CD4-positive, alpha-beta T cell treated with Interleukin-4 for 1 hour (primary cell): ENCODE data around the gene TBL1XR1.
A peak's percentile ranks its signal among the peaks of the same experiment; 100 is the strongest.
"Not testable (repeated sequence)": the region's sequence is repeated elsewhere in the genome, so short reads cannot be mapped to it uniquely, and the experiment has no call there.

Experiments
- DNase-seq, 2 donors: peaks; one replicate each; pipeline ENCODE4 v3.0.0-alpha.2; 2020 to 2022

TBL1XR1 gene

DNA sequence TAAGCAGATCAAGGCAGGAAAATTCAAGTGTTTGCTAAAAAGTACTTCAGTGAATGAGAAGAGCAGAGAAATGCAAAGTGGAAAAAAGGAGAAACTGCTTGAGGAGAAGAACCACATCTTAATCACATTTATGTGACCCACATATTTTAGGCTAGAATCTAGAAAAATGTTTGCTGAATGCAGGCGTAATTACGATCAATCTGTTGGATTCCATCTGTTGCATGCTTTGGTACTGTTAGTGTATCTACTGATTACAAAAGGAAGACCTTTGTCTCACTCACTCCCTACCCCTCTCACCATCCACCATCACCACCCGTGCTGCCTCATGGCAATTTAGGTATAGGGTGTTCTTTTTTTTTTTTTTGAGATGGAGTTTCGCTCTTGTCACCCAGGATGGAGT is 9.7 kb upstream of the TBL1XR1 start:
- no peak for DNase-seq

DNA sequence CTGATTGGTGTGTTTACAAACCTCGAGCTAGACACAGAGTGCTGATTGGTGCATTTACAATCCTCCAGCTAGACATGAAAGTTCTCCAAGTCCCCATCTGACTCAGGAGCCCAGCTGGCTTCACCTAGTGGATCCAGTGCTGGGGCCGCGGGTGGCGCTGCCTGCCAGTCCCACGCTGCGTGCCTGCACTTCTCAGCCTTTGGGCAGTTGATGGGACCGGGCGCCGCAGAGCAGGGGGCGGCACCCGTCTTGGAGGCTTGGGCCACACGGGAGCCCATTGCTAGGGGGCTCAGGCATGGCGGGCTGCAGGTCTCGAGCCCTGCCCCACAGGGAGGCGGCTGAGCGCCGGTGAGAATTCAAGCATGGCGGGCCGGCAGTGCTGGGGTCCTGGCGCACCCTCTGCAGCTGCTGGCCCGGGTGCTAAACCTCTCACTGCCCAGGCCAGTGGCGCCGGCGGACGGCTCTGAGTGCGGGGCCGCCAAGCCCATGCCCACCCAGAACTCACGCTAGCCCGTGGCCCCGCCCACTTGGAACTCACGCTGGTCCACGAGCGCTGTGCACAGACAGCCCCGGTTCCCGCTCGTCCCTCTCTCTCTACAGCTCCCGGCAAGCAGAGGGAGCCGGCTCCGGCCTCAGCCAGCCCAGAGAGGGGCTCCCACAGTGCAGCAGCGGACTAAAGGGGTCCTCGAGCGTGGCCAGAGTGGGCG is 6.6 kb upstream of the TBL1XR1 start:
- DNase-seq, result no peak

DNA sequence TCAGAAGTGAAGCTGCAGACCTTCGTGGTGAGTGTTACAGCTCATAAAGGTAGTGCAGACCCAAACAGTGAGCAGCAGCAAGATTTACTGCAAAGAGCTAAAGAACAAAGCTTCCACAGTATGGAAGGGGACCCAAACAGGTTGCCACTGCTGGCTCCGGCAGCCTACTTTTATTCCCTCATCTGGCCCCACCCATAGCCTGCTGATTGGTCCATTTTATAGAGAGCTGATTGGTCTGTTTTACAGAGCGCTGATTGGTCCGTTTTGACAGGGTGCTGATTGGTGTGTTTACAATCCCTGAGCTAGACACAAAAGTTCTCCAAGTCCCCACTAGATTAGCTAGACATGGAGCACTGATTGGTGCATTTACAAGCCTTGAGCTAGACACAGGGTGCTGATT is 5.7 kb upstream of the TBL1XR1 start:
- not testable (repeated sequence) for DNase-seq

DNA sequence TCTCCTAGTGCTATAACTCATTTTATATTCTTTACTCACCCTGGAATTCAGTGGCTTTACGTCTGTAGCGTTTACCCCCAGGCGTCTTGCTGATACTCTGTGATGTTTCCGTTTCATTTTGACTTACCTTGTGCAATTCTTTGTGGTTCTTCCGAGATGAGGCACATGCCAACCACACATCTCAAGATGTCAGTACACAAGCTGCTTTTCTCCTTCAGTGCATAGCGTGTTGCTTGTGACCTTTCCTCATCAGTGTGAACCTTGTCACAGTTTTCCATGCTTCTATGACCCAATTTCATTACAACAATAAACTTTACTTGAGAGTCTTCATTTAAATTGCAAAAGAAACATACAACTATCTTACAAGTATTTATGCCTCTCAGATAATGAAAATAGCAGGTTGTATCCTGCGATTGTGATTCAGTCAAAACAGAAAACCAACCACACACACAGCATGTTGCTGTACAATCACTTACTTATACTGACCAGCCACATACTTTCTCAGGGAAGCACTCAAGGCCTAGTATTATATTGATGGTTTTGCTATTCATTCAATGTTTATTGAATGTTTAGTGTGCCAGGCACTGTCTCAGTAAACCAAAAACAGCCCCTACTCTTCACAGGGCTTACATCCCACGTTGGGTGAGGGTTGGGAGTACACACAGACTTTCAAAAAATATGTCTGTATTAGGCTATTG is 4.6 kb upstream of the TBL1XR1 start:
- DNase-seq, result peak; percentile 61 to 80

DNA sequence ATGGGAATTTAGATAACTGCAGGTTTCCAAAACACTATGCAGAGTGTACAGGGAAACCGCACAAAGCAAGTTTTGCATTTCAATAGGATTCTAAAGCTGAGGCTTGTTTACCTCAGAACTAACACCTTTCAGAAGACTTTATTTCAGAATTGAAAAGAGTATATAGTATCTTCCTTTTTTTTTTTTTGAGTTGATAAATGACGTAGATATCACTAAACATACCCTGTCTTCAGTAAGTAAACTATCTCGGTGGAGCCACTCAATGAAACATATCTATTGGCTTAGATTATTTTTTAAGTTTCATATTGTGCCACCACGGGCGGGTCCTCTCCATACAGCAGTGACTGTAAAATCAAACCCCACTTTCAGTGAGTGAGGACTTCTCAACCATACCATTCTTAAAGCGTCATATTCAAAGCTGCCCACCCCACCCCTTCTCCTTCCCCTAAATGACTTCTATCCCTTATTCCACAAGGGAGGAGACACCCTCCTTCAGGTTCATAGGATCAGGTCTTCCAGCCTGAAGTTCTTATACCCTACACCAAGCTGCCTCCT is 2.0 kb upstream of the TBL1XR1 start:
- DNase-seq, result no peak

DNA sequence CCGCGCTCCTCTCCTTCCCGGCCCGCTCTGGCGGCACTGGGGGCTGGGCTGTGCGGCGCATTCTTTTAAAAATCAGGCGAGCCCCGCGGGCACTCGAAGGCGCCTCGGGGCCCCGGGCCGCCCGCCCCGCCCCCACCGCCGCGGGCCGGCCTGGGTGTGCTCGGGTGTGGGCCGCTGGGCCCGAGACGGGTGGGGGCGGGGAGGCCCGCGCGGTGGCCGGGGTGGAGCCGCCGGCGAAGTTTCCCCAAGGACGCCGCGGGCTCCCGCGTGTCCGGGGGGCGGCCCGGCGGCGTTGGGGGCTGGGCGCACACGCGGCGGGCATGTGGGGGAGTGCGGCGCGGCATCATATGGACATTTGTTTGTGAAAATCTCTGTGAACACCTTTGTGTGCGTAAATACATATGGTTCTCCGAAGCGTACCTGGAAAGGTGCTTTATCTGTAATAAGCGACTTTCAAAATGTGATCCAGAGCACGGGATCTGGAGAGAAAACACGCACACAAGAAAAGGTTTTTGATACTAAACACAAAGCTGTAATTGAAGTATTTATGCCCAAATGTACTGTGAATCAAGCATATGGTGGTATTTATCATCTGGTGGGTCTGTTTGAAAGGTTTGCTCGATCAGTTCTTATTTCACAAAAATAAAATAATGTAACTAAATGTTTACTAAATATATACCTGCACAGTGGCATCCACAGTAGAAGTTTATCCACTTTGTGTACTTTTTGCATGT is 612 bp upstream of the TBL1XR1 start:
- DNase-seq, result peak in 1 of 2 donors; percentile 53

DNA sequence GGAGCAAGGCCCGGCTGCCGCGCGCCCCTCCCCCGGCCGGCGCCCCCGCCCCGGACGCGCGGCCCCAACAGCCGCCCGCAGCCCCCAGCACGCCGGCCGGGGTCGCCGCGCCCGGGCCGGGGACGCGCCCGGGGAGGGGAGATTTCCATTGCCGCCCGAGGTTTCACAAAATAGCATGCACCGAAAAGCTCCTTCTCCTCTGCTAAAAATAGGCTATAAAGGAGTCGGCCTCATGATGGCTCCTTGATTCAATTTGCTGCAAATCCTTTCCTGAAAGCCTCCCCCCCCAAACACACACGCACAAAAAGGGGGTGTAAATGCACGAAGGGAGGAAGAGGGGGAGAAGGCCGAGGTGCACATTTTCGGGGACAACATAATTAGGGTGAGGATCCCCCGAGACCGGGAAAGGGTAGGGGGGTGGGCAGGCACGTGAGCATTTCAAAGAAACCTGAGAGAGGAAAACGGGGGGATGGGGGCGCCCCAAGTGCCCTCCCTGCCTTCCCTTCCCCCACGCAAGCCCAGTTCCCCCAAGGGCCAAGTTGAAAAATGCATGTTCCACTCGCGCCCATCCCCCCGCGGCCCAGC is 734 bp downstream of the TBL1XR1 start:
- DNase-seq, result peak; percentile 46 to 64

DNA sequence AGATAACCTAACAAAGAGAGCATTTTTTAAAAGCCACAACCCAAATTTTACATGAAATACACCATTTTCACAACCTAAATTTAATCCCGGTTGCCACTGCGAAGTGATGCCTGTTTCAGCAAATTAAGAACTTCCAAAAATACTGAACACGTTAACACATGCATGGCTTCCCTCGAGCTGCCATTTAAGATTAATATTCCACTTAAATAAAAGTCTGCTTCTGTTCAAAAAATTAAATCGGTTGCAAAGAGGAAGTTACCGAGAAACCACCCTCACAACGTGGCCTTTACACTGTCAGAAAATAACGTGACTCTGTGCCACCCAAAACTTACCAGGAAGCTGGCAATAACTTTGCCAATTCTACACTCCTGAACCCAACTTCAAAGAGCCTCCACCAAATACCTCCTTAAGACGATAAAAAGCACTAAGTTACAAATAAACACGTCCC is 1.2 kb downstream of the TBL1XR1 start:
- peak; percentile 54 to 70 for DNase-seq

DNA sequence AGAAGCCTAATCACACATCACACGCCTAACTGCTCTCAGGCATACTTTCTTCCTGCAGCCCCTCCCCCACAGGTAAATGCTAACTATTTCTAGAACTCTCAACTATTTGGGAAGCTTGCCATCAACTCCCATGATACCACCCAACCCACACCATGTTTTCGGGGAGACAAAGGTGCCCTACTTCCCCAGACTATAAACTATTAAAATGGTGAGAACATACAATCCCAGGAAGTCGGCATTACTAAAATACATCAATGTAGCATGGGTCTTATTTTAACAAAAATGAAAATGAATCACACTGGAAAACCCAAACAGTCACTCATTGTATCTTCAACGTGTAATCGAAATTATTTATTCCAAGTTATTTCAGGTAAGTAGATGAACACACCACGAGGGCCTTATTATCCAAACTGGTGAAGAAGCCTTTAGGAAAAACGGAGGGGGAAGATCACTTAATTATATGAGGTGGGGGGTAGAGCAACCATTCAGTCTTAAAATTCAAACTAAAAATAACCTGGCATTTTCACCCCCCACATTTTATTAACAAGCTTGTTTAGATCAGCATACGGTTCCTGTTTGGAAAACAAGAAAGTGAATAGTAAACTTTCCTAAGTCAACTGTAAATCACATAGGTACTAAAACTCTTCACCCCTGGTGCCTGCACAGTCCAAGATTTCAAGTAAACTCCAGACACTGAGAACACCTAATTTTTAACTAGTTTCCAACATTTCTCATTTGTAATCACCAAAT is 1.9 kb downstream of the TBL1XR1 start:
- peak in 1 of 2 donors; percentile 48 for DNase-seq

DNA sequence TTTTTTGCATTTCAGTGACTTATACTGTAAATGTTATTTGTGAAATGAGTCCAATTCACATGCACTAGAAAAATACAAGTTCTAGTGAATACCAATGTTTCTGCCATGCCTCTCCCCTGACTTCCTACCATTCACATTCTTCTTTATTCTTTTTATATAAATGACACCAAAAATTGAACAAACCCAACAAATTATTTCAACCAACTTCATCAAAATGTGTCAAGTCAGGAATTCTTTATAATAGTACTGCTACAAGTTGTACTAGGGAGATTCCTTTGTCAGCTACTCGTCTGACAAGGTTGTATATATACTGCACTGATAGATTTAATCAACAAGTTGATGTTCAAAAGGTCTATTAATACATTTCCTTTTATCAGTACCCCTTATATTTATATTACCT is 3.0 kb downstream of the TBL1XR1 start:
- DNase-seq, result peak in 1 of 2 donors; percentile 22

DNA sequence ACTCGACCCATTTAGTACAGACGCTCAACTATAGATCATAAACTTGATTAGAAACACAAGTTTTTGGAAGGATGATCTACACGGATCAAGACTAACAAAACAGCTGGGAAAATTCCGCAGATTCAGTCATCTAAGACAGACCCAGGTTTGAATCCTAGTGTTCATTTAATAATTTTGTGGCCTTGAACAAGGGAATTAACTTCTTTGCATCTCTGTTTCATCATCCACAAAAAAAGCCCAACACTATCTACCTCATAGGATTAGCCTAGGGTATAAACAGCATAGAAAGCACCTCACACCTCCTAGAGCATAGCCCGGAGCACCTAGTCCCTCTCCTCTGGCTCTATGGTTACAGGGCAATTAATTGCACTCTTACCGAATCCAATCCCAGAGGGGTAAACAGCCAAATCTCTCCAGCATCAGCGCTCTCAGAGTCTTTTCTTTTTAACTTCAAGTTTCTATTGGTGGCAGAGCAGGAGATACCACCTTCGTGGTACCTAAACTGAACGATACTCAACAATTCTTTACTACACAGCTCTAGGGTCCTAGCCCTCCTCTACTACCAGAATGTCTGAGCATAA is 3.5 kb downstream of the TBL1XR1 start:
- DNase-seq, result no peak

DNA sequence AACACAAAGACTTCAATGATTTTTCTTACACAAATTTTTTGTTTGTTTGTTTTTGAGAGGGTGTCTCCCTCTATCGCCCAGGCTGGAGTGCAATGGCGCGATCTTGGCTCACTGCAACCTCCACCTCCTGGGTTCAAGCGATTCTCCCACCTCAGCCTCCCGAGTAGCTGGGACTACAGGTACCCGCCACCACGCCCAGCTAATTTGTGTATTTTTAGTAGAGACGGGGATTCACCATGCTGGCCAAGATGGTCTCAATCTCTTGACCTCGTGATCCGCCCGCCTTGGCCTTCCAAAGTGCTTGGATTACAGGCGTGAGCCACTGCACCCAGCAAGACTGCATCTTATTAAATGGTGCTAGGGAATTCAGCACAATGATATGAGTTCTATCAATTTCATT is 4.0 kb downstream of the TBL1XR1 start:
- not testable (repeated sequence) for DNase-seq

DNA sequence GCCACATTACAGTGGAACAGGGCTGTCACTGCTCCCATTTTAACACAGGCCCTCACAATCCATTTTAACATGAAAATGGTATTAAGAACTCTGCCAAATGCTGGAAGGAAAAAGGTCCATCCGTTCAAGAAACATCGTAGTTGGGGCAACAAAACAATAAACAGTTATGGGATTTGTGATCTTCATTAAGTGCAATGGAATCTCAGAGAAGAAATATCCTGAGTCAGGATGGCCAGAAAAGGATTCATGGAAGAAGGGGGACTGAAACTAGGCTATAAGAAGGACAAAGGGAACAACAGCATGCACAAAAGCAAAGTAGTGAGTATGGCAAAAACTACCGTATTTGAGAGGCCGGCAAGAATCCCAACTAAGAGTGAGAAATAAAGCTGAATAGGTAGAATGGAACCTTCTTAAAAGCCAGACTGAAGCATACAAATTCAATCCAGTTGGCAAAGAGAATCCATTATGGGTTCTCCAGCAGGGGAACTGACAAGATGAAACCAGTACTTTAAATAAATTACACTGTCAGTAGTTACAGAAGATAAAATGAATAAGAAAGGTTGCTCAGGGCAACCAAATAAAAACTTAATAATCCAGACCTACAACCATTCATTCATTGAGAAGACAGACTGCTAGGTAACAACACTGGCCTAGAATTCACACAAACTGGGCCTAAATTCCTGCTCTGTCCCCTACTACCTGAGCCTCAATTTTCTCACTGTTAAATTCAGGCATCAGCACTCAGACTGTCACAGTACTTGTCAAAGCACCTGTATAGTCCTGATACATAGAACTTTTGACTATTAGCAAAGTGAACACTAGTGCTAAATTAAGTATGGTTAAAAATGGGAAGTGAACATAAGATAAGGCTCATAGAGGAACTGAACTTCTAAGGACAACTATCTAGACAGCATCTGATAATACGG is 6.3 kb downstream of the TBL1XR1 start:
- peak in 1 of 2 donors; percentile 24 for DNase-seq

DNA sequence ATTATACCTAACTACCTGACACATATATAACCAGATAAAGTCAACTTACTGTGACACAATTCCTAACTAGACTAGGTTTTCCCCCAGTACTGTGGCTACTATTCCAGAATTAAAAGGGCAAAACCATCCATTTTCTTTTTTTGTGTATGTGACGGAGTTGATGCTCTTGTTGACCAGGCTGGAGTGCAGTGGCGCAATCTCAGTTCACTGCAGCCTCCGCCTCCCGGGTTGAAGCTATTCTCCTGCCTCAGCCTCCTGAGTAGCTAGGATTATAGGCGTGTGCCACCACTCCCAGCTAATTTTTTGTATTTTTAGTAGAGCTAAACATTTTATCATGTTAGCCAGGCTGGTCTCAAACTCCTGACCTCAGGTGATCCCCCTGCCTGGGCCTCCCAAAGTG is 7.1 kb downstream of the TBL1XR1 start:
- not testable (repeated sequence) for DNase-seq

DNA sequence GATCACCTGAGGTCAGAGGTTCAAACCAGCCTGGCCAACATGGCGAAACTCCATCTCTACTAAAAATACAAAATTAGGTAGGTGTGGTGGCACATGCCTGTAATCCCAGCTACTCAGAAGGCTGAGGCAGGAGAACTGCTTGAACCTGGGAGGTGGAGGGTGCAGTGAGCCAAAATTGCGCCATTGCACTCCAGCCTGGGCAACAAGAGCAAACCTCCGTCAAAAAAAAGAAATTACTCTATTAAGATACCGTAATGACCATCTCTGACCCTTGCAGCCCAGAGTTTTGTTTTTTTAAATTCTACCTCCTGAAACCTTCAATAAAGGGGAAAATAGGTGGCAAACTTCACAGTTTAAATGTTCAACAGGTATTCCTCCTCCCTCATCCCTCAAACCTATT is 9.0 kb downstream of the TBL1XR1 start:
- not testable (repeated sequence) for DNase-seq

DNA sequence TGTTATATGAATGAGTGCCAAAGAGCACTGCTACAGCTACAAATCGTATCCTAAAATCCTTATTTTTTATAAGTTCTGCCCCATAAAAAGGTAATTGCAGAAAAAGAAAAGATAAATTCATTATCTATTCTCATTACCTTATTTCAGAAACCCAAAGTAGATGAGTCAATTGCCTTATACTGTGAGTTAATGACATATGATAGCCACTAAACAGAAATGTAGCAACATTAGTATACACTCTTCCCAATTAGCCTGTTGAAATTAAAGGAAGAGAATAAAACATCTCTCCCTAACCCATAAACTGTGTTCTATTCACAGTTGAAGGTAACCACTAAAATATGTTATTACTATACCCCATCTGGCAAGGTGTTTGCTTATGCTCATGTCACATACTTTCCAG is 11.0 kb downstream of the TBL1XR1 start:
- no peak for DNase-seq

DNA sequence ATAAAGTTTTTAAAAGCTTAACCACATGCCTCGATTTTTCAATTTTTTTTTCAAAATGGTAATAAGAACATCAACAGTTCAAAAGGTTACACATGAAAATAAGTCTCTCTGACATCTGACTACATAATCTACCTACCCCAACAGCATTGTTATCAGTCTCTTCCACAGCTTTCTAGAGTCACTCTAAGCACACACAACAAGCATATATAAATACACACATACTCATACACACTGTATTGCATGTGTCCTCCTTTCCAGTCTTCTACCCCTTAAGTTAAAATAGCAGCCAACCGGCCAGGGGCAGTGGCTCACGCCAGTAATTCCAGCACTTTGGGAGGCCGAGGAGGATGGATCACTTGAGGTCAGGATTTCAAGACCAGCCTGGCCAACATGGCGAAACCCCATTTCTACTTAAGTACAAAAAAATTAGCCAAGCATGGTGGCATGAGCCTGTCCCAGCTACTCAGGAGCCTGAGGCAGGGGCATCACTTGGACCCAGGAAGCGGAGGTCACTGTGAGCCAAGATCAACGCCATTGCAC is 12.2 kb downstream of the TBL1XR1 start:
- no peak for DNase-seq

DNA sequence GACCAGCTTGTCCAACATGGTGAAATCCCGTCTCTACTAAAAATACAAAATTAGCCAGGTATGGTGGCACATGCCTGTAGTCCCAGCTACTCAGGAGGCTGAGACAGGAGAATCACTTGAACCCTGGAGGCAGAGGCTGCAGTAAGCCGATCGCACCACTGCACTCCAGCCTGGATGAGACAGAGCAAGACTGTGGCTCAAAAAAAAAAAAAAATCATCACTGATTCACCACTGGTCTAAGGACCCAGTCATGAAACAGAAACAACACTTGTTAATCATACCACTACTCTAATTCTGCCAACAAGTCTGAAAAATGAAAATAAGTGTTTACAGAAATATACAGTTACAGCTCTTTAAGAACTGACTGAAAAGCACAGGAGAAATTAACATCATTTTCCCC is 12.7 kb downstream of the TBL1XR1 start:
- not testable (repeated sequence) for DNase-seq

DNA sequence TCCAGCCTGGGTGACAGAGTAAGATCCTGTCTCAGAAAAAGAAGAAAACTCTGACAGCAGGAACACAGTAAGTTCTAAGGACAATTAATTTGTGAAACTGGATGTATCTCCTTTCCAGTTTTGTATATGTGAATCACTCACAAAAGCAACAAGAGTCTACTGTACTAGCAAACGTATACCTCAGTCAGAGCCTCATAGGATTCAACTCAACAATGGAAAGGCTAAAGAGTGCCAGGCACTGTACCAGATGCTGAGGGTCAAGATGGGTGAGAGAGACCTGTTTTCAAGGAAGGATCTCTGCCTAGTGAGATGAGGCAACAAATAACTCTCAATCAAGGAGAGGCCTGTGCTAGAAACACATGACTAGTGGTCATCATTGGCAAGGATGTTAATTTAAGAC is 14.9 kb downstream of the TBL1XR1 start:
- no peak for DNase-seq

DNA sequence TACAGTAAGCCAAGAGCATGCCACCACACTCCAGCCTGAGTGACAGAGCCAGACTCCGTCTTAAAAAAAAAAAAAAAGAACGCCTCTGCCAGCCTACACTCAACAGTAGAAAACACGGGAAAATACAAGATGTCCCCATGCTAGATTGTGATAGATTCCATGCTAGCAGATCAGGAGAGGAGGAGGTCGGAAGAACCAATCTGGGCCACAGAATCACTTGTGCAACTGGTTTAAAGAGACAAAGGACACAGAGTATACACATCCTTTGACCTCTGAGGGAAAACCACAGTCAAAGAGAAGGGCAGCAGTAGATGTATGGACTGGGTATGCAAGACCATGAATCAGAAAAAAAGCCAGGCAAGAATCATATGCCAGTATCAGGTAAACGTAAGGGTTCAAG is 15.9 kb downstream of the TBL1XR1 start:
- DNase-seq, result no peak
